Epithelial cell of proximal tubule (primary cell): ENCODE results near the gene ATG13. TPM values are rescaled to one million over a fixed set of nuclear protein-coding genes. Genes with fewer than 3 reads are reported as not detected.

ENCODE experiments used
- DNase-seq: peaks from one replicate; pipeline ENCODE4 v3.0.0-alpha.2; 2011; ENCODE audit warnings: low read depth
- H3K4me3 ChIP-seq: 2 replicates; pipeline ENCODE4 v1.5.1; 2011; ENCODE audit warnings: low read depth, mild to moderate bottlenecking, low read length
- total RNA-seq: library from RNA; depleted of rRNA; stranded (reverse); fragments of >200 nt; gene quantifications from 2 replicates; pipeline ENCODE4 v1.2.3, GENCODE V29; 2015
- TF ChIP-seq, protein P1 (sequence below): conservative IDR thresholded peaks from 2 replicates; pipeline ENCODE4 v1.5.1; 2012; ENCODE audit warnings: low read depth, mild to moderate bottlenecking, low read length

Gene ATG13
- total RNA-seq, 1 donor from 2014 or later: 52.9 TPM

- no peak for DNase-seq
- no peak overlapping the region for H3K4me3 ChIP-seq
- TF ChIP-seq, protein P1, sequence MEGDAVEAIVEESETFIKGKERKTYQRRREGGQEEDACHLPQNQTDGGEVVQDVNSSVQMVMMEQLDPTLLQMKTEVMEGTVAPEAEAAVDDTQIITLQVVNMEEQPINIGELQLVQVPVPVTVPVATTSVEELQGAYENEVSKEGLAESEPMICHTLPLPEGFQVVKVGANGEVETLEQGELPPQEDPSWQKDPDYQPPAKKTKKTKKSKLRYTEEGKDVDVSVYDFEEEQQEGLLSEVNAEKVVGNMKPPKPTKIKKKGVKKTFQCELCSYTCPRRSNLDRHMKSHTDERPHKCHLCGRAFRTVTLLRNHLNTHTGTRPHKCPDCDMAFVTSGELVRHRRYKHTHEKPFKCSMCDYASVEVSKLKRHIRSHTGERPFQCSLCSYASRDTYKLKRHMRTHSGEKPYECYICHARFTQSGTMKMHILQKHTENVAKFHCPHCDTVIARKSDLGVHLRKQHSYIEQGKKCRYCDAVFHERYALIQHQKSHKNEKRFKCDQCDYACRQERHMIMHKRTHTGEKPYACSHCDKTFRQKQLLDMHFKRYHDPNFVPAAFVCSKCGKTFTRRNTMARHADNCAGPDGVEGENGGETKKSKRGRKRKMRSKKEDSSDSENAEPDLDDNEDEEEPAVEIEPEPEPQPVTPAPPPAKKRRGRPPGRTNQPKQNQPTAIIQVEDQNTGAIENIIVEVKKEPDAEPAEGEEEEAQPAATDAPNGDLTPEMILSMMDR: no peak
These were observed 44.5 kb downstream of the ATG13 start for GRCh38 chr11:46661836-46662235.

GRCh38 chr11:46662366-46662765, 45.0 kb downstream of the ATG13 start:
- no peak for DNase-seq
- H3K4me3 ChIP-seq: no peak overlapping the region
- TF ChIP-seq, protein P1: no peak

GRCh38 chr11:46663277-46663940, 46.1 kb downstream of the ATG13 start:
- TF ChIP-seq, protein P1: no peak
- no peak for DNase-seq

DNA sequence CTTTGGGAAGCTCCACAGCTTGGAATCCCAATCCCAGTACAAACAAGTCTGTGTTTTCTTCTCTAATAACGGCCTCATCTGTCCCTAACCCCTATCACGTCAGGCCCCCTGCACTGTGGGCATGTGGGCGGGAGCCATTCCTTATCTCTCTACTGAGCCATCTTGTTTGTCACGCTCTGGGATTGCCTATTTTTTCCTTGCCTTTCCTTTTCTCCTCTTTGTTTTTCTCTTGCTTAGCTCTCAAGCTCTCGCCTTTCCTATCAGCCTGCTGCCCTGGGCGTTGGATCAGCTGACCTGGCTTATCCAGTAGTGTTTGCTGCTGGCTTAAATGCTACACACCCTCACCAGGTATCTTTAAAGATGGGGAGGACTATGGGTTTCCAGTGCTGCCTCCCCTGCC, 47.3 kb downstream of the ATG13 start:
- no peak for DNase-seq
- H3K4me3 ChIP-seq: no peak overlapping the region
- TF ChIP-seq, protein P1: no peak

More at GRCh38 chr11:46663277-46663940, 46.1 kb downstream of the ATG13 start:
- no peak overlapping the region for H3K4me3 ChIP-seq

DNA sequence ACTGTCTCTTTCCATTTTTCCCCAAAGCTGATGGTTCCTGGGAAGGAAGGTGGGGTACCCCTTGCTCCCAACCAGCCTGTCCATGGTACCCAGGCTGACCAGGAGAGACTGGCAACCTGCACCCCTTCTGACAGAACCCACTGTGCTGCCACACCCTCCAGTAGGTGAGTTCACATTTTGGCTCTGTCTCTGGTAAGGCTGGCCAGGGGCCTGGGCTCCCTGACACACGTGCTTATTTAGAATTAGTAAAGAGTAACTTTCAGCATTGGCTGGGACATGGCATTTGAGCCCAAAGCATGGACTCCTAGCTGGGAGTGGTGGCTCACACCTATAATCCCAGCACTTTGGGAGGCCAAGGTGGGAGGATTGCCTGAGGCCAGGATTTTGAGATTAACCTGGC, 48.0 kb downstream of the ATG13 start:
- DNase-seq: no peak
- no peak overlapping the region for H3K4me3 ChIP-seq
- TF ChIP-seq, protein P1: no peak

DNA sequence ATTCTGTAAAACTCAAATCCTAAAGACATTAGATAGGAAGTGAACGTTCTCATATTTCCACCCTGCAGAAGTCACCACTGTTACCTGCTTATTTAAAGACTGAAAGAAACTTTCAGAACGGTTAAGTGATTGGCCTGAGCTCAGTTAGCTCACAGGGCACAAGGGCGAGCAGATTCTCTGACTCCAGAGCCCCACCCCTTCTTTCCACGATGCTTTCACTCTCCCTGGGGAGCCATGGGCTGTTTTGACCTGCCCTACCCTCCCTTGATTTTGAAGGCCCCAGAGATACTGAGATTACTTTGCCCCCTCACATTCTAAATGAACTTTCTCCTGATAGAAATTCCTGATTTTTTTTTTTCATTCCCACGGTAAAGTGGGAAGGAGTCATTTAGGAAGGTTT, 49.2 kb downstream of the ATG13 start:
- no peak overlapping the region for H3K4me3 ChIP-seq
- TF ChIP-seq, protein P1: no peak
- no peak for DNase-seq

DNA sequence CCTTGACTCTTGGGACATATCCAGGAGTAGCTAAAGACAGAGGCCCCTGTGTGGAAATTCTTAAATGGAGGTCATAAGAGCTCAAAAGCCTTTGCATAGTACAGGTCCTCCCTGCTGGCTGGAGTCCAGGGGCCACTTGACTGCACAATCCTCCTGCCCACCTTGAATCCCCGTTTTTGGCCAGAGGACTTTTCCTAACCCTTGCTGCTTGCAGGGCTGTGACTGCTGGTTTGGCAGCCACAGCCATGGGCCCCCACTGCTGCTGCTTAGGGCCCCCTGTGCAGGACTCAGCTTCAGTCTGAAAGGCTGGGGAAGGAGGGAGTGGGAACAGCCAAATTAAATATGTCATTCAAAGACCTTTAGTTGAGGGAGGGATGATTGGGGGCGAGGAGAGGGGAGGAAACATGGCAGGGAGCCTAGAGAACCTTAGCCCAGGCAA, 49.7 kb downstream of the ATG13 start:
- TF ChIP-seq, protein P1: no peak
- H3K4me3 ChIP-seq: no peak overlapping the region
- no peak for DNase-seq
